ENCODE results near the gene NPAT. TPM values are rescaled to one million over a fixed set of nuclear protein-coding genes. Genes with fewer than 3 reads are reported as not detected.

The NPAT gene
- total and polyA plus RNA-seq, 9 of the 15 experiments (the other 6 are each of a cell fraction or from before 2014, with no cell fraction given), result 8.8 to 30.0 (median 22.1) TPM

DNA sequence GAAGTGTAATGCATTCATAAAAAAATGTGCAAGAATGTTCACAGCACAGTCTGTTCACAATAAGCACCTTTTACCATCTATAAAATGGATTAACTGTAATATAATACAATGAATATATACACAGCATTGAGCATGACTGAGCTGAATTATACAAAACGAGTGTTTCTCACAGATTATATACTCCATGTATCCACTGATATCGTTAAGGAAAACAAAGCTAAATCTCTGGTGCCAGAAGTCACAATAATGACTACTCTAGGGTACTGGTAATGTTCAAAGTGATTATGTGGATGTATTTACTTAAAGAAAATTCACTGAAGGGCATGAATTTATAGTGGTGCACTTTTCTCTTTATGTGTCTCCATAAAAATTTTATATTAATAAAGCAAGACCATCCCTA lies 67.8 kb downstream of the NPAT start (continued):
- TF ChIP-seq, protein P1, sequence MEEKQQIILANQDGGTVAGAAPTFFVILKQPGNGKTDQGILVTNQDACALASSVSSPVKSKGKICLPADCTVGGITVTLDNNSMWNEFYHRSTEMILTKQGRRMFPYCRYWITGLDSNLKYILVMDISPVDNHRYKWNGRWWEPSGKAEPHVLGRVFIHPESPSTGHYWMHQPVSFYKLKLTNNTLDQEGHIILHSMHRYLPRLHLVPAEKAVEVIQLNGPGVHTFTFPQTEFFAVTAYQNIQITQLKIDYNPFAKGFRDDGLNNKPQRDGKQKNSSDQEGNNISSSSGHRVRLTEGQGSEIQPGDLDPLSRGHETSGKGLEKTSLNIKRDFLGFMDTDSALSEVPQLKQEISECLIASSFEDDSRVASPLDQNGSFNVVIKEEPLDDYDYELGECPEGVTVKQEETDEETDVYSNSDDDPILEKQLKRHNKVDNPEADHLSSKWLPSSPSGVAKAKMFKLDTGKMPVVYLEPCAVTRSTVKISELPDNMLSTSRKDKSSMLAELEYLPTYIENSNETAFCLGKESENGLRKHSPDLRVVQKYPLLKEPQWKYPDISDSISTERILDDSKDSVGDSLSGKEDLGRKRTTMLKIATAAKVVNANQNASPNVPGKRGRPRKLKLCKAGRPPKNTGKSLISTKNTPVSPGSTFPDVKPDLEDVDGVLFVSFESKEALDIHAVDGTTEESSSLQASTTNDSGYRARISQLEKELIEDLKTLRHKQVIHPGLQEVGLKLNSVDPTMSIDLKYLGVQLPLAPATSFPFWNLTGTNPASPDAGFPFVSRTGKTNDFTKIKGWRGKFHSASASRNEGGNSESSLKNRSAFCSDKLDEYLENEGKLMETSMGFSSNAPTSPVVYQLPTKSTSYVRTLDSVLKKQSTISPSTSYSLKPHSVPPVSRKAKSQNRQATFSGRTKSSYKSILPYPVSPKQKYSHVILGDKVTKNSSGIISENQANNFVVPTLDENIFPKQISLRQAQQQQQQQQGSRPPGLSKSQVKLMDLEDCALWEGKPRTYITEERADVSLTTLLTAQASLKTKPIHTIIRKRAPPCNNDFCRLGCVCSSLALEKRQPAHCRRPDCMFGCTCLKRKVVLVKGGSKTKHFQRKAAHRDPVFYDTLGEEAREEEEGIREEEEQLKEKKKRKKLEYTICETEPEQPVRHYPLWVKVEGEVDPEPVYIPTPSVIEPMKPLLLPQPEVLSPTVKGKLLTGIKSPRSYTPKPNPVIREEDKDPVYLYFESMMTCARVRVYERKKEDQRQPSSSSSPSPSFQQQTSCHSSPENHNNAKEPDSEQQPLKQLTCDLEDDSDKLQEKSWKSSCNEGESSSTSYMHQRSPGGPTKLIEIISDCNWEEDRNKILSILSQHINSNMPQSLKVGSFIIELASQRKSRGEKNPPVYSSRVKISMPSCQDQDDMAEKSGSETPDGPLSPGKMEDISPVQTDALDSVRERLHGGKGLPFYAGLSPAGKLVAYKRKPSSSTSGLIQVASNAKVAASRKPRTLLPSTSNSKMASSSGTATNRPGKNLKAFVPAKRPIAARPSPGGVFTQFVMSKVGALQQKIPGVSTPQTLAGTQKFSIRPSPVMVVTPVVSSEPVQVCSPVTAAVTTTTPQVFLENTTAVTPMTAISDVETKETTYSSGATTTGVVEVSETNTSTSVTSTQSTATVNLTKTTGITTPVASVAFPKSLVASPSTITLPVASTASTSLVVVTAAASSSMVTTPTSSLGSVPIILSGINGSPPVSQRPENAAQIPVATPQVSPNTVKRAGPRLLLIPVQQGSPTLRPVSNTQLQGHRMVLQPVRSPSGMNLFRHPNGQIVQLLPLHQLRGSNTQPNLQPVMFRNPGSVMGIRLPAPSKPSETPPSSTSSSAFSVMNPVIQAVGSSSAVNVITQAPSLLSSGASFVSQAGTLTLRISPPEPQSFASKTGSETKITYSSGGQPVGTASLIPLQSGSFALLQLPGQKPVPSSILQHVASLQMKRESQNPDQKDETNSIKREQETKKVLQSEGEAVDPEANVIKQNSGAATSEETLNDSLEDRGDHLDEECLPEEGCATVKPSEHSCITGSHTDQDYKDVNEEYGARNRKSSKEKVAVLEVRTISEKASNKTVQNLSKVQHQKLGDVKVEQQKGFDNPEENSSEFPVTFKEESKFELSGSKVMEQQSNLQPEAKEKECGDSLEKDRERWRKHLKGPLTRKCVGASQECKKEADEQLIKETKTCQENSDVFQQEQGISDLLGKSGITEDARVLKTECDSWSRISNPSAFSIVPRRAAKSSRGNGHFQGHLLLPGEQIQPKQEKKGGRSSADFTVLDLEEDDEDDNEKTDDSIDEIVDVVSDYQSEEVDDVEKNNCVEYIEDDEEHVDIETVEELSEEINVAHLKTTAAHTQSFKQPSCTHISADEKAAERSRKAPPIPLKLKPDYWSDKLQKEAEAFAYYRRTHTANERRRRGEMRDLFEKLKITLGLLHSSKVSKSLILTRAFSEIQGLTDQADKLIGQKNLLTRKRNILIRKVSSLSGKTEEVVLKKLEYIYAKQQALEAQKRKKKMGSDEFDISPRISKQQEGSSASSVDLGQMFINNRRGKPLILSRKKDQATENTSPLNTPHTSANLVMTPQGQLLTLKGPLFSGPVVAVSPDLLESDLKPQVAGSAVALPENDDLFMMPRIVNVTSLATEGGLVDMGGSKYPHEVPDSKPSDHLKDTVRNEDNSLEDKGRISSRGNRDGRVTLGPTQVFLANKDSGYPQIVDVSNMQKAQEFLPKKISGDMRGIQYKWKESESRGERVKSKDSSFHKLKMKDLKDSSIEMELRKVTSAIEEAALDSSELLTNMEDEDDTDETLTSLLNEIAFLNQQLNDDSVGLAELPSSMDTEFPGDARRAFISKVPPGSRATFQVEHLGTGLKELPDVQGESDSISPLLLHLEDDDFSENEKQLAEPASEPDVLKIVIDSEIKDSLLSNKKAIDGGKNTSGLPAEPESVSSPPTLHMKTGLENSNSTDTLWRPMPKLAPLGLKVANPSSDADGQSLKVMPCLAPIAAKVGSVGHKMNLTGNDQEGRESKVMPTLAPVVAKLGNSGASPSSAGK (IDR thresholded peaks at IDR 0.05), result no peak
- TF ChIP-seq ZNF444 (CRISPR knock-in tag; IDR thresholded peaks at IDR 0.05), result no peak

Data from K562 (cell line).